IMR-90 (cell line): ENCODE measurements around the gene PARD3. TPM values are rescaled to one million over a fixed set of nuclear protein-coding genes. Genes with fewer than 3 reads are reported as not detected.

Source experiments
- ATAC-seq: fragments of 200-7000 bp; cut with Tn5 transposase; 2 replicates; pipeline ENCODE4 v1.9.1; 2020; ENCODE audit warnings: low read depth, mild to moderate bottlenecking, moderate library complexity
- BruUV-seq: library from RNA; stranded (reverse); fragments of 400-500 nt; replicated peaks from 2 replicates; lab custom pipeline; 2021; lab: Mats Ljungman, UMichigan
- CTCF ChIA-PET: fragments of 300-600 bp; formaldehyde crosslinking; extraction: SDS; loops from one replicate; lab custom pipeline; 2021; ENCODE audit warnings: antibody characterized with exemption; lab: Yijun Ruan, JAX
- POLR2A ChIA-PET: fragments of 300-600 bp; sonication (Branson Sonifier 250); formaldehyde crosslinking; loops from one replicate; lab custom pipeline; 2022; ENCODE audit warnings: antibody characterized with exemption; ENCODE audit not compliant: unreplicated experiment; lab: Charles Lee
- DNase-seq: peaks from one replicate; pipeline ENCODE4 v3.0.0; 2013
- H2AFZ ChIP-seq: replicated peaks from 2 replicates; pipeline ENCODE3; 2013; ENCODE audit warnings: low read length, mild to moderate bottlenecking; ENCODE audit not compliant: poor library complexity
- H2AK5ac ChIP-seq: 2 replicates; pipeline ENCODE4 v1.6.1; 2013; ENCODE audit warnings: low read depth, low read length, inconsistent platforms
- H2AK9ac ChIP-seq: replicated peaks from 2 replicates; pipeline ENCODE3; 2013; ENCODE audit warnings: mild to moderate bottlenecking, low read depth, low read length, moderate library complexity; ENCODE audit not compliant: poor library complexity
- H2BK120ac ChIP-seq: 2 replicates; pipeline ENCODE4 v1.6.1; 2013; ENCODE audit warnings: low read depth, low read length, inconsistent platforms
- H2BK15ac ChIP-seq: 3 replicates; pipeline ENCODE4 v1.6.1; 2013; ENCODE audit warnings: low read depth, low read length, inconsistent platforms
- H2BK20ac ChIP-seq: 2 replicates; pipeline ENCODE4 v1.6.1; 2013; ENCODE audit warnings: low read depth, mild to moderate bottlenecking, inconsistent platforms, low read length, moderate library complexity
- H2BK5ac ChIP-seq: 2 replicates; pipeline ENCODE4 v1.6.1; 2013; ENCODE audit warnings: mild to moderate bottlenecking, low read depth, low read length, inconsistent platforms; ENCODE audit not compliant: poor library complexity, severe bottlenecking
- H3K14ac ChIP-seq: replicated peaks from 2 replicates; pipeline ENCODE4 v1.6.1; 2013; ENCODE audit warnings: low read depth, low read length, inconsistent platforms
- H3K18ac ChIP-seq: 2 replicates; pipeline ENCODE4 v1.6.1; 2013; ENCODE audit warnings: low read depth, low read length, control low read depth
- H3K23ac ChIP-seq: 2 replicates; pipeline ENCODE4 v1.6.1; 2013; ENCODE audit warnings: low read depth, low read length, inconsistent platforms
- H3K27ac ChIP-seq: 2 replicates; pipeline ENCODE4 v1.5.1; 2013; ENCODE audit warnings: mild to moderate bottlenecking, control low read depth, low read length; ENCODE audit not compliant: insufficient read depth
- H3K27me3 ChIP-seq: 2 replicates; pipeline ENCODE4 v1.6.1; 2013; ENCODE audit warnings: low read length; ENCODE audit not compliant: control insufficient read depth, insufficient read depth
- H3K36me3 ChIP-seq: 2 replicates; pipeline ENCODE4 v1.6.1; 2013; ENCODE audit warnings: low read length, mixed read lengths; ENCODE audit not compliant: control insufficient read depth, insufficient read depth
- H3K4ac ChIP-seq: 2 replicates; pipeline ENCODE4 v1.6.1; 2013; ENCODE audit warnings: low read depth, low read length, inconsistent platforms
- H3K4me1 ChIP-seq: 2 replicates; pipeline ENCODE4 v1.6.1; 2013; ENCODE audit warnings: low read length, mixed read lengths; ENCODE audit not compliant: control insufficient read depth, insufficient read depth
- H3K4me2 ChIP-seq: 2 replicates; pipeline ENCODE4 v1.6.1; 2013; ENCODE audit warnings: low read depth, mild to moderate bottlenecking, control low read depth, low read length, moderate library complexity
- H3K4me3 ChIP-seq: 2 replicates; pipeline ENCODE4 v1.5.1; 2013; ENCODE audit warnings: low read depth, mild to moderate bottlenecking, control low read depth, low read length, moderate library complexity; ENCODE audit not compliant: insufficient read depth
- H3K56ac ChIP-seq: 2 replicates; pipeline ENCODE4 v1.6.1; 2013; ENCODE audit warnings: low read length, inconsistent platforms; ENCODE audit not compliant: insufficient read depth; ENCODE audit errors: extremely low read depth
- H3K79me1 ChIP-seq, 2 experiments: 2 replicates each; pipeline ENCODE4 v1.6.1; 2013; ENCODE audit warnings: low read length in 2 of 2, inconsistent platforms in 1 of 2, low read depth in 1 of 2
- H3K9ac ChIP-seq: 2 replicates; pipeline ENCODE4 v1.6.1; 2013; ENCODE audit warnings: low read depth, low read length, control low read depth
- H3K9me1 ChIP-seq: 2 replicates; pipeline ENCODE4 v1.6.1; 2013; ENCODE audit warnings: low read length, inconsistent platforms; ENCODE audit not compliant: insufficient read depth
- H3K9me3 ChIP-seq: 2 replicates; pipeline ENCODE4 v1.6.1; 2013; ENCODE audit warnings: low read length; ENCODE audit not compliant: control insufficient read depth, insufficient read depth
- H4K20me1 ChIP-seq: 2 replicates; pipeline ENCODE4 v1.6.1; 2013; ENCODE audit warnings: low read length, inconsistent platforms; ENCODE audit not compliant: insufficient read depth
- H4K5ac ChIP-seq: 2 replicates; pipeline ENCODE4 v1.6.1; 2013; ENCODE audit warnings: mild to moderate bottlenecking, low read depth, low read length, control low read depth
- H4K8ac ChIP-seq, 2 experiments: 2 replicates each; pipeline ENCODE4 v1.6.1; 2013; ENCODE audit warnings: low read depth in 2 of 2, low read length in 2 of 2, control low read depth in 1 of 2, inconsistent platforms in 1 of 2
- H4K91ac ChIP-seq: 2 replicates; pipeline ENCODE4 v1.6.1; 2013; ENCODE audit warnings: low read depth, low read length, inconsistent platforms; ENCODE audit not compliant: insufficient read depth
- ELK1 ChIP-seq: fragments of 150-350 bp; IDR thresholded peaks from 2 replicates; pipeline ENCODE4 v1.6.1; 2016; ENCODE audit warnings: low read depth, mild to moderate bottlenecking, low read length, moderate library complexity, borderline replicate concordance
- MXI1 ChIP-seq: IDR thresholded peaks from 2 replicates; pipeline ENCODE4 v1.6.1; 2012; ENCODE audit warnings: low read depth, mild to moderate bottlenecking, low read length, moderate library complexity, borderline replicate concordance
- POLR2A ChIP-seq: IDR thresholded peaks from 2 replicates; pipeline ENCODE4 v1.6.1; 2012; ENCODE audit warnings: mild to moderate bottlenecking, low read depth, low read length
- SMC3 ChIP-seq: fragments of 150-350 bp; IDR thresholded peaks from 2 replicates; pipeline ENCODE4 v1.6.1; 2016; ENCODE audit warnings: low read depth, mild to moderate bottlenecking, antibody characterized with exemption, low read length, moderate library complexity
- USF2 ChIP-seq: fragments of 150-350 bp; IDR thresholded peaks from 2 replicates; pipeline ENCODE4 v1.6.1; 2017; ENCODE audit warnings: mild to moderate bottlenecking, antibody characterized with exemption, low read length, low read depth
- WGBS, 2 experiments: methylation state at CpG; one replicate each; pipeline versions ENCODE4 v1.1.5 to v1.1.7; 2013; ENCODE audit warnings: missing lambda C conversion rate in 2 of 2; ENCODE audit not compliant: insufficient read length in 1 of 2; ENCODE audit errors: extremely low coverage in 2 of 2; 5-methylcytosine and 5-hydroxymethylcytosine counted together
- dilution Hi-C: fragments of 300-500 bp; cut with HindIII; formaldehyde crosslinking; loops from one replicate; pipeline ENCODE4 v1.14.3; 2018; ENCODE audit warnings: low sequenced_read_pairs; ENCODE audit not compliant: unreplicated experiment
- in situ Hi-C: fragments of 300-500 bp; cut with MboI; formaldehyde crosslinking; loops from 3 replicates; pipeline ENCODE4 v1.14.3; 2019; ENCODE audit warnings: low sequenced_read_pairs, inconsistent platforms, mixed read lengths
- intact Hi-C: fragments of 100-400 bp; cut with micrococcal nuclease; formaldehyde crosslinking; loops from 2 replicates; pipeline ENCODE4 v1.10.0; 2022
- polyA plus RNA-seq, 3 experiments: library from polyadenylated mRNA; depleted of rRNA; stranded (reverse); fragments of >200 nt; gene quantifications; 2 replicates each; pipeline ENCODE4 v1.2.3, GENCODE V29; 2012; ENCODE audit warnings: low replicate concordance in 1 of 3
- total RNA-seq: library from RNA; depleted of rRNA; stranded (reverse); fragments of >200 nt; gene quantifications from 2 replicates; pipeline ENCODE4 v1.2.3, GENCODE V29; 2012

The PARD3 gene
- total and polyA plus RNA-seq, 2 of the 4 experiments (the other 2 are of a cell fraction) = 14.6 to 37.5 TPM

GRCh38 chr10:34830217-34830822 is 15.2 kb upstream of the PARD3 start:
- no peak overlapping the region for H2BK20ac ChIP-seq
- no peaks in the 10 kb centered on the region for H3K79me1 ChIP-seq
- ATAC-seq (no peak), DNase-seq (no peak)
- H3K4me2 ChIP-seq = no peak overlapping the region
- no peak overlapping the region for H3K23ac ChIP-seq
- H3K4ac ChIP-seq = no peak overlapping the region
- H4K8ac ChIP-seq = no peak overlapping the region
- H4K5ac ChIP-seq = no peak overlapping the region
- dilution Hi-C loops (no loop called here), in situ Hi-C loops (no loop called here), intact Hi-C loops (no loop called here)
- no peaks in the 10 kb centered on the region for H3K9me3 ChIP-seq
- BruUV-seq = no TSS peak
- ChIA-PET CTCF (no interaction called here), POLR2A (no interaction called here)
- H2BK15ac ChIP-seq = no peak overlapping the region
- H3K14ac ChIP-seq = no peak overlapping the region
- H3K18ac ChIP-seq = no peak overlapping the region
- no peaks in the 10 kb centered on the region for H3K9me1 ChIP-seq
- no peaks in the 10 kb centered on the region for H3K4me1 ChIP-seq
- H2AFZ ChIP-seq = no peak overlapping the region
- no peak for TF ChIP-seq ELK1
- no peak for TF ChIP-seq MXI1
- no peak for TF ChIP-seq SMC3
- TF ChIP-seq POLR2A = no peak
- TF ChIP-seq USF2 = no peak
- H3K9ac ChIP-seq = no peak overlapping the region
- peaks cover 16% of the 10 kb centered on the region for H3K27me3 ChIP-seq
- no peak overlapping the region for H4K91ac ChIP-seq
- H4K20me1 ChIP-seq = no peaks in the 10 kb centered on the region
- H2AK9ac ChIP-seq = no peak overlapping the region
- H3K4me3 ChIP-seq = no peak overlapping the region
- H3K36me3 ChIP-seq = no peaks in the 10 kb centered on the region
- 15% methylated on average over 4 of the region's 13 CpGs; no CpG with 5 or more reads in 1 of the 2 experiments for WGBS, 2 experiments
- no peak overlapping the region for H2BK5ac ChIP-seq
- H3K56ac ChIP-seq = no peak overlapping the region
- no peak overlapping the region for H3K27ac ChIP-seq
- no peak overlapping the region for H2BK120ac ChIP-seq
- H2AK5ac ChIP-seq = no peak overlapping the region
